Endothelial cell of umbilical vein (primary cell): ENCODE measurements around the gene ARNT2. TPM values are rescaled to one million over a fixed set of nuclear protein-coding genes. Genes with fewer than 3 reads are reported as not detected.

Experiments used
- BruUV-seq: library from RNA; stranded (reverse); fragments of 400-500 nt; replicated peaks from 2 replicates; lab custom pipeline; 2021; lab: Mats Ljungman, UMichigan
- CTCF ChIA-PET: fragments of 300-600, 350-600 bp; sonication (Branson Sonifier 250); formaldehyde crosslinking; loops from one replicate; lab custom pipeline; 2021; ENCODE audit warnings: antibody characterized with exemption, inconsistent platforms; lab: Charles Lee
- POLR2A ChIA-PET: fragments of 300-600, 350-600 bp; sonication (Branson Sonifier 250); formaldehyde crosslinking; loops from one replicate; lab custom pipeline; 2021; ENCODE audit warnings: antibody characterized with exemption, inconsistent platforms; lab: Charles Lee
- DNase-seq: peaks from one replicate; pipeline ENCODE4 v3.0.0-alpha.2; 2011; ENCODE audit warnings: low read depth, low spot score
- FAIRE-seq: peaks from 2 replicates; lab custom pipeline; 2011; peaks lifted over from hg19 to GRCh38; lab: Jason Lieb, UNC
- H2AFZ ChIP-seq: 2 replicates; pipeline ENCODE4 v1.6.0; 2012; ENCODE audit warnings: low read depth, low read length, control low read depth, inconsistent platforms
- H3K27ac ChIP-seq: 2 replicates; pipeline ENCODE4 v1.5.1; 2011; ENCODE audit warnings: low read depth, mild to moderate bottlenecking, control low read depth, low read length, moderate library complexity; ENCODE audit not compliant: insufficient read depth
- H3K27me3 ChIP-seq, 2 experiments: 2 replicates each; pipeline versions ENCODE4 v1.6.0 to v1.6.1; 2011; ENCODE audit warnings: low read length in 2 of 2, mixed read lengths in 1 of 2; ENCODE audit not compliant: control insufficient read depth in 2 of 2, insufficient read depth in 2 of 2
- H3K36me3 ChIP-seq, 2 experiments: 2 replicates in 1 of 2; 3 replicates in 1 of 2; pipeline ENCODE4 v1.5.1; 2011; ENCODE audit warnings: low read length in 2 of 2, mild to moderate bottlenecking in 1 of 2, moderate library complexity in 1 of 2; ENCODE audit not compliant: control insufficient read depth in 2 of 2, insufficient read depth in 2 of 2; ENCODE audit errors: extremely low read depth in 1 of 2
- H3K4me1 ChIP-seq: 3 replicates; pipeline ENCODE4 v1.5.1; 2011; ENCODE audit warnings: mild to moderate bottlenecking, low read length; ENCODE audit not compliant: control insufficient read depth, insufficient read depth; ENCODE audit errors: extremely low read depth
- H3K4me2 ChIP-seq: 2 replicates; pipeline ENCODE4 v1.6.1; 2011; ENCODE audit warnings: low read length, control low read depth, mixed read lengths; ENCODE audit not compliant: insufficient read depth
- H3K4me3 ChIP-seq, 3 experiments: fragments of 200-600 bp in 1 of 3; sonication (generic), shearing (Covaris generic) in 1 of 3; replicated peaks in 1 of 3; 2 replicates each; pipeline ENCODE4 v1.5.1; 2011 to 2016; ENCODE audit warnings: control low read depth in 3 of 3, low read length in 3 of 3, mild to moderate bottlenecking in 2 of 3, inconsistent platforms in 1 of 3, low read depth in 1 of 3, moderate library complexity in 1 of 3; ENCODE audit not compliant: insufficient read depth in 1 of 3
- H3K79me2 ChIP-seq: 2 replicates; pipeline ENCODE4 v1.6.0; 2012; ENCODE audit warnings: low read length, inconsistent platforms; ENCODE audit not compliant: control insufficient read depth, insufficient read depth
- H3K9ac ChIP-seq: replicated peaks from 2 replicates; pipeline ENCODE3; 2011; ENCODE audit warnings: low read length, control low read depth; ENCODE audit not compliant: insufficient read depth; ENCODE audit errors: extremely low read depth
- H3K9me1 ChIP-seq: replicated peaks from 3 replicates; pipeline ENCODE4 v1.6.0; 2011; ENCODE audit warnings: mild to moderate bottlenecking, low read length; ENCODE audit not compliant: control insufficient read depth, insufficient read depth; ENCODE audit errors: extremely low read depth
- H3K9me3 ChIP-seq: replicated peaks from 2 replicates; pipeline ENCODE4 v1.5.1; 2012; ENCODE audit warnings: low read length, inconsistent platforms; ENCODE audit not compliant: control insufficient read depth, insufficient read depth
- H4K20me1 ChIP-seq: replicated peaks from 2 replicates; pipeline ENCODE3; 2011; ENCODE audit warnings: mild to moderate bottlenecking, low read length; ENCODE audit not compliant: control insufficient read depth, insufficient read depth; ENCODE audit errors: extremely low read depth
- CTCF ChIP-seq, 2 donors: IDR thresholded peaks; 1 replicate in 1 of 2; 2 replicates in 1 of 2; pipeline ENCODE4 v1.5.1; 2011; ENCODE audit warnings: low read length in 2 of 2, mild to moderate bottlenecking in 2 of 2, moderate library complexity in 2 of 2, control low read depth in 1 of 2, inconsistent platforms in 1 of 2, low read depth in 1 of 2; ENCODE audit not compliant: insufficient read depth in 1 of 2; ENCODE audit errors: extremely low read depth in 1 of 2
- EZH2 ChIP-seq: IDR thresholded peaks from 2 replicates; pipeline ENCODE4 v1.6.1; 2012; ENCODE audit warnings: borderline replicate concordance, low read depth, mild to moderate bottlenecking, moderate library complexity, low read length, inconsistent platforms; ENCODE audit not compliant: severe bottlenecking
- FOS ChIP-seq: IDR thresholded peaks from 2 replicates; pipeline ENCODE4 v1.6.1; 2011; ENCODE audit warnings: mild to moderate bottlenecking, low read length, moderate library complexity, borderline replicate concordance; ENCODE audit not compliant: insufficient read depth
- GATA2 ChIP-seq: IDR thresholded peaks from 2 replicates; pipeline ENCODE4 v1.7.0; 2011; ENCODE audit warnings: low read depth, mild to moderate bottlenecking, moderate library complexity, mixed read lengths, low read length; ENCODE audit not compliant: insufficient read length, insufficient read depth
- JUN ChIP-seq: IDR thresholded peaks from 2 replicates; pipeline ENCODE4 v1.6.1; 2011; ENCODE audit warnings: borderline replicate concordance, low read depth; ENCODE audit not compliant: insufficient read length, insufficient read depth
- MYC ChIP-seq: IDR thresholded peaks from one replicate; pipeline ENCODE4 v1.6.1; 2011; ENCODE audit warnings: mild to moderate bottlenecking, low read depth, low read length
- POLR2A ChIP-seq: IDR thresholded peaks from 2 replicates; pipeline ENCODE4 v1.6.1; 2012; ENCODE audit warnings: low read depth, mild to moderate bottlenecking, control low read depth, low read length
- POLR2AphosphoS5 ChIP-seq: IDR thresholded peaks from 2 replicates; pipeline ENCODE4 v1.6.1; 2012; ENCODE audit warnings: low read depth, mild to moderate bottlenecking, control low read depth, low read length, moderate library complexity; ENCODE audit not compliant: insufficient read depth
- dilution Hi-C: fragments of 300-500 bp; cut with MboI; formaldehyde crosslinking; loops from one replicate; pipeline ENCODE4 v1.15.0; 2019; ENCODE audit warnings: low sequenced_read_pairs; ENCODE audit not compliant: extremely low pct_ligation_motif_present
- intact Hi-C: fragments of 100-400 bp; cut with micrococcal nuclease; formaldehyde crosslinking; loops from one replicate; pipeline ENCODE4 v1.10.0; 2022
- polyA plus RNA-seq, 4 experiments: library from polyadenylated mRNA; depleted of rRNA in 3 of 4; stranded (reverse) in 3 of 4; unstranded in 1 of 4; fragments of >200 nt; gene quantifications; 2 replicates each; pipeline versions ENCODE4 v1.2.1 to v1.2.3, GENCODE V29; 2011 to 2012; ENCODE audit warnings: missing spikeins in 1 of 4
- total RNA-seq: library from RNA; stranded (reverse); gene quantifications from 2 replicates; pipeline ENCODE4 v1.2.3, GENCODE V29; 2021
- TF ChIP-seq, protein P1 (sequence below): IDR thresholded peaks from 2 replicates; pipeline ENCODE4 v1.6.1; 2011; ENCODE audit not compliant: insufficient read depth, insufficient read length

ARNT2 gene
- total and polyA plus RNA-seq, 2 donors (not counting 3 experiments of a cell fraction or from before 2014, with no cell fraction given): 0.03 to 0.20 TPM

GRCh38 chr15:80466543-80466942, 62.4 kb downstream of the ARNT2 start:
- Histone ChIP-seq H3K79me2 (no peaks in the 10 kb centered on the region), H4K20me1 (no peaks in the 10 kb centered on the region), H3K36me3 (no peaks in the 10 kb centered on the region), H2AFZ (no peak overlapping the region), H3K4me2 (no peak overlapping the region), H3K4me3 (no peak overlapping the region), H3K27ac (no peak overlapping the region), H3K27me3 (no peaks in the 10 kb centered on the region), H3K4me1 (no peaks in the 10 kb centered on the region), H3K9ac (no peak overlapping the region), H3K9me1 (no peaks in the 10 kb centered on the region), H3K9me3 (no peaks in the 10 kb centered on the region)
- TF ChIP-seq MYC: no peak
- TF ChIP-seq POLR2AphosphoS5: no peak
- TF ChIP-seq FOS: no peak
- TF ChIP-seq EZH2: no peak
- no peak for TF ChIP-seq CTCF (IDR thresholded peaks at IDR 0.05; ENCODE audit: extremely low read depth in 1 of 2, insufficient read depth in 1 of 2, low read depth in 1 of 2, low read length in 2 of 2)
- TF ChIP-seq, protein P1, sequence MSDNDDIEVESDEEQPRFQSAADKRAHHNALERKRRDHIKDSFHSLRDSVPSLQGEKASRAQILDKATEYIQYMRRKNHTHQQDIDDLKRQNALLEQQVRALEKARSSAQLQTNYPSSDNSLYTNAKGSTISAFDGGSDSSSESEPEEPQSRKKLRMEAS: no peak
- no peak for TF ChIP-seq JUN
- no peak for TF ChIP-seq POLR2A
- no peak for TF ChIP-seq GATA2
- DNase-seq (no peak), FAIRE-seq (no peak)
- ChIA-PET POLR2A (no interaction called here), CTCF (interaction anchor here (0.8 to 1.0 kb wide), 2 partner anchors 11 to 503 kb away, joined by 3 read pairs; no protein-coding TSS in a partner anchor)
- BruUV-seq: no TSS peak
- dilution Hi-C loops (no loop called here), intact Hi-C loops (no loop called here)
